ENCODE results near the gene SPATA19.
"Not testable (repeated sequence)": the region's sequence is repeated elsewhere in the genome, so short reads cannot be mapped to it uniquely, and the experiment has no call there.

Gene SPATA19

DNA sequence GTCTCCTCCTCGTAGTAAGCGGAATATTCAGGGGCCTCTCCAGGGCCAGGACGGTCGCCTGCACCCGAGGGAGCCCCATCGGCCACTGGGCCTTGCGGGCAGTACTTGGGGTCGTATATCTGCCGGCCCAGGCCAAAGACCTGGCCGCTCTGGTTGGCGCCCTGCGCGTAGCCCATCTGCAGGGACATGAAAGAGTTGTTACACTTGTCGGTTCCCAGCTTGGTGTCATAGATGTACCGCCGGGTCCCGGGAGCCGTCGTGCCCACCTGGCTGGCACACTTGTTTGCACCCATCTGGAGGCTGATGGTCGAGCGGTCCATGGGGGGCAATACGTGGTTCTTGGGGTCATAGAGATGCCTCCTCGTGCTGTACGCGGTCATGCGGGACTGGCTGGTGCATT lies 19.4 kb upstream of the SPATA19 start (continued):
- TF ChIP-seq, protein P1, sequence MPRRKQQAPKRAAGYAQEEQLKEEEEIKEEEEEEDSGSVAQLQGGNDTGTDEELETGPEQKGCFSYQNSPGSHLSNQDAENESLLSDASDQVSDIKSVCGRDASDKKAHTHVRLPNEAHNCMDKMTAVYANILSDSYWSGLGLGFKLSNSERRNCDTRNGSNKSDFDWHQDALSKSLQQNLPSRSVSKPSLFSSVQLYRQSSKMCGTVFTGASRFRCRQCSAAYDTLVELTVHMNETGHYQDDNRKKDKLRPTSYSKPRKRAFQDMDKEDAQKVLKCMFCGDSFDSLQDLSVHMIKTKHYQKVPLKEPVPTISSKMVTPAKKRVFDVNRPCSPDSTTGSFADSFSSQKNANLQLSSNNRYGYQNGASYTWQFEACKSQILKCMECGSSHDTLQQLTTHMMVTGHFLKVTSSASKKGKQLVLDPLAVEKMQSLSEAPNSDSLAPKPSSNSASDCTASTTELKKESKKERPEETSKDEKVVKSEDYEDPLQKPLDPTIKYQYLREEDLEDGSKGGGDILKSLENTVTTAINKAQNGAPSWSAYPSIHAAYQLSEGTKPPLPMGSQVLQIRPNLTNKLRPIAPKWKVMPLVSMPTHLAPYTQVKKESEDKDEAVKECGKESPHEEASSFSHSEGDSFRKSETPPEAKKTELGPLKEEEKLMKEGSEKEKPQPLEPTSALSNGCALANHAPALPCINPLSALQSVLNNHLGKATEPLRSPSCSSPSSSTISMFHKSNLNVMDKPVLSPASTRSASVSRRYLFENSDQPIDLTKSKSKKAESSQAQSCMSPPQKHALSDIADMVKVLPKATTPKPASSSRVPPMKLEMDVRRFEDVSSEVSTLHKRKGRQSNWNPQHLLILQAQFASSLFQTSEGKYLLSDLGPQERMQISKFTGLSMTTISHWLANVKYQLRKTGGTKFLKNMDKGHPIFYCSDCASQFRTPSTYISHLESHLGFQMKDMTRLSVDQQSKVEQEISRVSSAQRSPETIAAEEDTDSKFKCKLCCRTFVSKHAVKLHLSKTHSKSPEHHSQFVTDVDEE (CRISPR knock-in tag; IDR thresholded peaks at IDR 0.05) = no peak
- TF ChIP-seq CSDC2 (CRISPR knock-in tag; IDR thresholded peaks at IDR 0.05) = no peak
- no peak for TF ChIP-seq OSR1 (CRISPR knock-in tag; IDR thresholded peaks at IDR 0.05)
- no peak for TF ChIP-seq PATZ1 (CRISPR knock-in tag; IDR thresholded peaks at IDR 0.05; ENCODE audit: borderline replicate concordance)
- no peak for TF ChIP-seq RARB (CRISPR knock-in tag; IDR thresholded peaks at IDR 0.05)
- no peak for TF ChIP-seq ZNF565 (CRISPR knock-in tag; conservative IDR thresholded peaks at IDR 0.05; ENCODE audit: low read depth)
- TF ChIP-seq TCF4 (CRISPR knock-in tag; IDR thresholded peaks at IDR 0.05; ENCODE audit: borderline replicate concordance) = no peak
- no peak for TF ChIP-seq ZFP30 (CRISPR knock-in tag; IDR thresholded peaks at IDR 0.05)
- no peak for TF ChIP-seq ZNF8 (CRISPR knock-in tag; IDR thresholded peaks at IDR 0.05)

GRCh38 chr11:133860151-133860550 lies 14.8 kb upstream of the SPATA19 start:
- ATAC-seq = no peak
- TF ChIP-seq CSRNP3 (CRISPR knock-in tag; IDR thresholded peaks at IDR 0.05) (no peak), TOX (CRISPR knock-in tag; IDR thresholded peaks at IDR 0.05; ENCODE audit: borderline replicate concordance) (no peak), RARB (CRISPR knock-in tag; IDR thresholded peaks at IDR 0.05) (no peak), POU6F1 (CRISPR knock-in tag; IDR thresholded peaks at IDR 0.05; ENCODE audit: borderline replicate concordance, low read depth) (no peak), ESRRG (CRISPR knock-in tag; IDR thresholded peaks at IDR 0.05) (no peak), ZFP3 (CRISPR knock-in tag; IDR thresholded peaks at IDR 0.05) (no peak), SNAI2 (CRISPR knock-in tag; IDR thresholded peaks at IDR 0.05) (no peak), OSR1 (CRISPR knock-in tag; IDR thresholded peaks at IDR 0.05) (no peak), ZNF70 (CRISPR knock-in tag; IDR thresholded peaks at IDR 0.05) (no peak), TCF4 (CRISPR knock-in tag; IDR thresholded peaks at IDR 0.05; ENCODE audit: borderline replicate concordance) (no peak), BACH2 (CRISPR knock-in tag; IDR thresholded peaks at IDR 0.05; ENCODE audit: borderline replicate concordance) (no peak), CSDC2 (CRISPR knock-in tag; IDR thresholded peaks at IDR 0.05) (no peak), ZFP30 (CRISPR knock-in tag; IDR thresholded peaks at IDR 0.05) (no peak), ARNTL (CRISPR knock-in tag; IDR thresholded peaks at IDR 0.05; ENCODE audit: borderline replicate concordance, low read depth) (no peak), GLIS3 (CRISPR knock-in tag; IDR thresholded peaks at IDR 0.05) (no peak)
- TF ChIP-seq, protein P1 (CRISPR knock-in tag; IDR thresholded peaks at IDR 0.05) = no peak
- TF ChIP-seq, protein P2, sequence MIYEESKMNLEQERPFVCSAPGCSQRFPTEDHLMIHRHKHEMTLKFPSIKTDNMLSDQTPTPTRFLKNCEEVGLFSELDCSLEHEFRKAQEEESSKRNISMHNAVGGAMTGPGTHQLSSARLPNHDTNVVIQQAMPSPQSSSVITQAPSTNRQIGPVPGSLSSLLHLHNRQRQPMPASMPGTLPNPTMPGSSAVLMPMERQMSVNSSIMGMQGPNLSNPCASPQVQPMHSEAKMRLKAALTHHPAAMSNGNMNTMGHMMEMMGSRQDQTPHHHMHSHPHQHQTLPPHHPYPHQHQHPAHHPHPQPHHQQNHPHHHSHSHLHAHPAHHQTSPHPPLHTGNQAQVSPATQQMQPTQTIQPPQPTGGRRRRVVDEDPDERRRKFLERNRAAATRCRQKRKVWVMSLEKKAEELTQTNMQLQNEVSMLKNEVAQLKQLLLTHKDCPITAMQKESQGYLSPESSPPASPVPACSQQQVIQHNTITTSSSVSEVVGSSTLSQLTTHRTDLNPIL (CRISPR knock-in tag; IDR thresholded peaks at IDR 0.05; ENCODE audit: low read depth) = no peak

- ATAC-seq = not testable (repeated sequence)
These were observed 9.1 kb upstream of the SPATA19 start for GRCh38 chr11:133854330-133854960.
